ENCODE data around the gene DCUN1D1.

The DCUN1D1 gene

GRCh38 chr3:182889948-182890629 lies 90.2 kb downstream of the DCUN1D1 start:
- DNase-seq, result no peak
